HCT116 (cell line): ENCODE results near the gene CALM1. TPM values are rescaled to one million over a fixed set of nuclear protein-coding genes. Genes with fewer than 3 reads are reported as not detected.

Experiments used
- ATAC-seq: fragments of 200-7000 bp; cut with Tn5 transposase; 2 replicates; pipeline ENCODE4 v1.9.1; 2020; ENCODE audit warnings: mild to moderate bottlenecking, moderate library complexity
- BruUV-seq: library from RNA; stranded (reverse); fragments of 400-500 nt; replicated peaks from 2 replicates; lab custom pipeline; 2021; lab: Mats Ljungman, UMichigan
- CTCF ChIA-PET: fragments of 300-600 bp; sonication (Branson Sonifier 250); formaldehyde crosslinking; loops from one replicate; lab custom pipeline; 2021; ENCODE audit warnings: antibody characterized with exemption; lab: Charles Lee
- POLR2A ChIA-PET: fragments of 300-600, 350-600 bp; sonication (Branson Sonifier 250); formaldehyde crosslinking; loops from one replicate; lab custom pipeline; 2021; ENCODE audit warnings: antibody characterized with exemption; lab: Charles Lee
- RAD21 ChIA-PET, 2 experiments: fragments of 300-600 bp; sonication (Branson Sonifier 250); formaldehyde crosslinking; loops; one replicate each; lab custom pipeline; 2023; ENCODE audit warnings: low total read pairs in 2 of 2; ENCODE audit not compliant: uncharacterized antibody in 2 of 2, unreplicated experiment in 2 of 2, low non-redundant PET in 1 of 2; lab: Charles Lee
- DNase-seq: peaks from one replicate; pipeline ENCODE4 v3.0.0-alpha.2; 2010; ENCODE audit warnings: low read depth, low spot score
- H2AFZ ChIP-seq: fragments of 200-600 bp; shearing (Covaris generic), sonication (generic); 2 replicates; pipeline ENCODE4 v1.6.1; 2017; ENCODE audit warnings: low read depth, mixed run types, mixed read lengths, antibody characterized with exemption, low read length; ENCODE audit not compliant: poor library complexity, severe bottlenecking
- H3K27ac ChIP-seq: 2 replicates; pipeline ENCODE4 v1.5.1; 2012; ENCODE audit warnings: low read depth, low read length
- H3K27me3 ChIP-seq: fragments of 200-600 bp; sonication (generic); 2 replicates; pipeline ENCODE4 v1.6.1; 2016; ENCODE audit warnings: mixed run types, low read length, mixed read lengths; ENCODE audit not compliant: insufficient read depth
- H3K36me3 ChIP-seq, 2 experiments: fragments of 200-500 bp in 1 of 2; fragments of 200-600 bp in 1 of 2; sonication (Bioruptor generic) in 1 of 2; sonication (generic) in 1 of 2; 2 replicates each; pipeline versions ENCODE4 v1.5.1 to v1.6.1; 2014 to 2016; ENCODE audit warnings: low read length in 2 of 2, inconsistent platforms in 1 of 2, mixed read lengths in 1 of 2, mixed run types in 1 of 2; ENCODE audit not compliant: insufficient read depth in 2 of 2, control insufficient read depth in 1 of 2
- H3K4me1 ChIP-seq, 2 experiments: fragments of 200-600 bp in 1 of 2; sonication (generic) in 1 of 2; 2 replicates each; pipeline versions ENCODE4 v1.5.1 to v1.6.1; 2012 to 2017; ENCODE audit warnings: low read length in 2 of 2, inconsistent platforms in 1 of 2, mild to moderate bottlenecking in 1 of 2, mixed read lengths in 1 of 2, mixed run types in 1 of 2, moderate library complexity in 1 of 2; ENCODE audit not compliant: insufficient read depth in 2 of 2, control insufficient read depth in 1 of 2
- H3K4me2 ChIP-seq: fragments of 200-600 bp; sonication (generic); 2 replicates; pipeline ENCODE4 v1.6.1; 2017; ENCODE audit warnings: mixed run types, low read length, mixed read lengths
- H3K4me3 ChIP-seq, 2 experiments: fragments of 200-600 bp in 1 of 2; sonication (generic) in 1 of 2; replicated peaks in 1 of 2; 2 replicates each; pipeline ENCODE4 v1.5.1; 2011 to 2016; ENCODE audit warnings: low read length in 2 of 2, control low read depth in 1 of 2, low read depth in 1 of 2, mild to moderate bottlenecking in 1 of 2, mixed read lengths in 1 of 2, mixed run types in 1 of 2
- H3K79me2 ChIP-seq: fragments of 200-600 bp; sonication (generic); 2 replicates; pipeline ENCODE4 v1.6.1; 2017; ENCODE audit warnings: mild to moderate bottlenecking, mixed run types, low read length, moderate library complexity, mixed read lengths; ENCODE audit not compliant: insufficient read depth
- H3K9ac ChIP-seq: fragments of 200-600 bp; sonication (generic); 2 replicates; pipeline ENCODE4 v1.6.1; 2016; ENCODE audit warnings: low read length, mixed read lengths
- H3K9me2 ChIP-seq: fragments of 200-600 bp; sonication (generic), shearing (Covaris generic); 2 replicates; pipeline ENCODE4 v1.6.1; 2017; ENCODE audit warnings: mixed run types, mild to moderate bottlenecking, moderate library complexity; ENCODE audit not compliant: insufficient read depth
- H3K9me3 ChIP-seq, 2 experiments: fragments of 200-500 bp in 1 of 2; fragments of 200-600 bp in 1 of 2; sonication (Bioruptor generic) in 1 of 2; sonication (generic) in 1 of 2; 2 replicates each; pipeline ENCODE4 v1.6.1; 2014 to 2017; ENCODE audit warnings: low read length in 2 of 2, mixed read lengths in 2 of 2, inconsistent platforms in 1 of 2, low read depth in 1 of 2, mild to moderate bottlenecking in 1 of 2, mixed run types in 1 of 2, moderate library complexity in 1 of 2; ENCODE audit not compliant: control insufficient read depth in 1 of 2, insufficient read depth in 1 of 2
- H4K20me1 ChIP-seq: fragments of 200-600 bp; sonication (generic), shearing (Covaris generic); 2 replicates; pipeline ENCODE4 v1.6.1; 2017; ENCODE audit warnings: mixed run types, mild to moderate bottlenecking, moderate library complexity; ENCODE audit not compliant: insufficient read depth
- CBX3 ChIP-seq: IDR thresholded peaks from 2 replicates; pipeline ENCODE4 v1.6.1; 2012; ENCODE audit warnings: low read depth
- CEBPB ChIP-seq: IDR thresholded peaks from 2 replicates; pipeline ENCODE4 v1.6.1; 2012; ENCODE audit warnings: low read depth
- EGR1 ChIP-seq: IDR thresholded peaks from 2 replicates; pipeline ENCODE4 v1.6.1; 2012; ENCODE audit warnings: low read depth
- ELF1 ChIP-seq: IDR thresholded peaks from 2 replicates; pipeline ENCODE4 v1.6.1; 2012; ENCODE audit warnings: low read depth, borderline replicate concordance
- EZH2 ChIP-seq: fragments of 200-600 bp; sonication (generic); IDR thresholded peaks from 2 replicates; pipeline ENCODE4 v1.6.1; 2017; ENCODE audit warnings: antibody characterized with exemption, mixed run types
- EZH2phosphoT487 ChIP-seq: fragments of 200-600 bp; IDR thresholded peaks from 2 replicates; pipeline ENCODE4 v1.6.1; 2018; ENCODE audit warnings: antibody characterized with exemption, borderline replicate concordance
- FOSL1 ChIP-seq: IDR thresholded peaks from 2 replicates; pipeline ENCODE4 v1.6.1; 2012; ENCODE audit warnings: low read depth
- POLR2A ChIP-seq: IDR thresholded peaks from 2 replicates; pipeline ENCODE4 v1.7.0; 2011; ENCODE audit warnings: borderline replicate concordance; ENCODE audit not compliant: insufficient read depth, insufficient read length; ENCODE audit errors: extremely low read depth
- POLR2AphosphoS5 ChIP-seq: IDR thresholded peaks from 2 replicates; pipeline ENCODE4 v1.6.1; 2011; ENCODE audit warnings: mild to moderate bottlenecking, low read depth, low read length, moderate library complexity
- RAD21 ChIP-seq: IDR thresholded peaks from 2 replicates; pipeline ENCODE4 v1.6.1; 2012; ENCODE audit warnings: low read depth, mild to moderate bottlenecking
- SIN3A ChIP-seq: IDR thresholded peaks from 2 replicates; pipeline ENCODE4 v1.6.1; 2012; ENCODE audit warnings: low read depth
- SP1 ChIP-seq: IDR thresholded peaks from 2 replicates; pipeline ENCODE4 v1.6.1; 2012; ENCODE audit warnings: low read depth
- TCF7L2 ChIP-seq: IDR thresholded peaks from 2 replicates; pipeline ENCODE4 v1.7.0; 2011; ENCODE audit warnings: borderline replicate concordance, inconsistent platforms; ENCODE audit not compliant: insufficient read depth, insufficient read length; ENCODE audit errors: extremely low read depth
- YY1 ChIP-seq: IDR thresholded peaks from 2 replicates; pipeline ENCODE4 v1.6.1; 2011; ENCODE audit warnings: low read length, low read depth, moderate library complexity, mild to moderate bottlenecking; ENCODE audit not compliant: insufficient replicate concordance; ENCODE audit errors: extremely low read depth
- ZFX ChIP-seq: fragments of 450-650 bp; IDR thresholded peaks from 2 replicates; pipeline ENCODE4 v1.6.1; 2017
- ZNF274 ChIP-seq: fragments of 200-500 bp; sonication (Bioruptor generic); IDR thresholded peaks from 2 replicates; pipeline ENCODE4 v1.6.1; 2014; ENCODE audit warnings: mild to moderate bottlenecking, low read depth, low read length, inconsistent platforms
- intact Hi-C: fragments of 100-400 bp; cut with micrococcal nuclease; formaldehyde crosslinking; loops from 2 replicates; pipeline ENCODE4 v1.10.0; 2022
- total RNA-seq: library from RNA; stranded (reverse); gene quantifications from one replicate; pipeline ENCODE4 v1.2.1, GENCODE V29; 2021; ENCODE audit not compliant: unreplicated experiment
- TF ChIP-seq, protein P1 (sequence below): IDR thresholded peaks from 2 replicates; pipeline ENCODE4 v1.6.1; 2011; ENCODE audit warnings: mild to moderate bottlenecking, low read length, moderate library complexity; ENCODE audit not compliant: insufficient replicate concordance; ENCODE audit errors: extremely low read depth
- TF ChIP-seq, protein P2 (sequence below): IDR thresholded peaks from 2 replicates; pipeline ENCODE4 v1.6.1; 2012
- TF ChIP-seq, protein P3 (sequence below): IDR thresholded peaks from 2 replicates; pipeline ENCODE4 v1.6.1; 2012
- TF ChIP-seq, protein P4 (sequence below): IDR thresholded peaks from 2 replicates; pipeline ENCODE4 v1.6.1; 2012; ENCODE audit warnings: low read depth
- TF ChIP-seq, protein P5 (sequence below), 3 experiments: fragments of 200-600 bp in 1 of 3; sonication (generic) in 1 of 3; IDR thresholded peaks in 2 of 3; conservative IDR thresholded peaks in 1 of 3; 2 replicates each; pipeline ENCODE4 v1.5.1; 2012 to 2017; ENCODE audit warnings: low read depth in 2 of 3, low read length in 2 of 3, antibody characterized with exemption in 1 of 3, borderline replicate concordance in 1 of 3, control low read depth in 1 of 3, mild to moderate bottlenecking in 1 of 3, mixed read lengths in 1 of 3, mixed run types in 1 of 3, moderate library complexity in 1 of 3; ENCODE audit not compliant: insufficient read depth in 1 of 3

CALM1 gene
- total RNA-seq, 1 experiment from 2014 or later, result 261 TPM

DNA sequence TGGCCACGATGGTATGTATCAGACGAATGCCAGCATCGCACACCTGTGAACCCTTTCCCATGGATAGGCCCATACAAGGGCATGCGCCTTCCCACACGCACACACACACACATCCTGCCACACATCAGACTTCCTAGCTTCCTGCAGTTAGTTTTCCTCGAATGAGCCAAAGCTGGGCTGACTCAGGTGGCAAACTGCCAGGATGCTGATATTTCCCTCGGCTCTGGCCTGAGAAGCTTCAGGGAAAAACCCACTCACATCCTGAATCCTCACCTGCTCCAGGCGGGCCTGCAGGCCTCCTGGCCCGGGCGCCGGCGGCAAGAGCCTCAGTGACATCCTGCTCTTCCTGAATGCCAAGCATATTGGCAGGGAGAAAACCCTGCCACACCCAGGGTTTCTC, 22.4 kb downstream of the CALM1 start:
- no peak overlapping the region for H3K9ac ChIP-seq
- H3K4me2 ChIP-seq, result peak overlapping the region; percentile 52
- peaks cover 9 to 14% of the 10 kb centered on the region in 2 experiments for H3K4me1 ChIP-seq
- H3K36me3 ChIP-seq, result no peaks in the 10 kb centered on the region
- POLR2A ChIA-PET, result interaction anchor here (1.4 kb wide), 1 partner anchor 11 kb away, joined by 4 read pairs; no protein-coding TSS in a partner anchor
- H3K27ac ChIP-seq, result no peak overlapping the region
- no peak overlapping the region for H3K4me3 ChIP-seq
- RAD21 ChIA-PET, result no interaction called here
- ATAC-seq (peak; percentile 75), DNase-seq (peak; percentile 47)
- H3K27me3 ChIP-seq, result no peaks in the 10 kb centered on the region
- no peaks in the 10 kb centered on the region for H3K9me3 ChIP-seq
- no peaks in the 10 kb centered on the region for H3K9me2 ChIP-seq
- H4K20me1 ChIP-seq, result no peaks in the 10 kb centered on the region
- BruUV-seq, result no TSS peak
- intact Hi-C loops, result no loop called here
- no peaks in the 10 kb centered on the region for H3K79me2 ChIP-seq
- CTCF ChIA-PET, result interaction anchor here (1.3 kb wide), 1 partner anchor 20 kb away, joined by 7 read pairs; no protein-coding TSS in a partner anchor
- H2AFZ ChIP-seq, result peak overlapping the region; percentile 78
- TF ChIP-seq ZFX, result no peak
- TF ChIP-seq, protein P1, sequence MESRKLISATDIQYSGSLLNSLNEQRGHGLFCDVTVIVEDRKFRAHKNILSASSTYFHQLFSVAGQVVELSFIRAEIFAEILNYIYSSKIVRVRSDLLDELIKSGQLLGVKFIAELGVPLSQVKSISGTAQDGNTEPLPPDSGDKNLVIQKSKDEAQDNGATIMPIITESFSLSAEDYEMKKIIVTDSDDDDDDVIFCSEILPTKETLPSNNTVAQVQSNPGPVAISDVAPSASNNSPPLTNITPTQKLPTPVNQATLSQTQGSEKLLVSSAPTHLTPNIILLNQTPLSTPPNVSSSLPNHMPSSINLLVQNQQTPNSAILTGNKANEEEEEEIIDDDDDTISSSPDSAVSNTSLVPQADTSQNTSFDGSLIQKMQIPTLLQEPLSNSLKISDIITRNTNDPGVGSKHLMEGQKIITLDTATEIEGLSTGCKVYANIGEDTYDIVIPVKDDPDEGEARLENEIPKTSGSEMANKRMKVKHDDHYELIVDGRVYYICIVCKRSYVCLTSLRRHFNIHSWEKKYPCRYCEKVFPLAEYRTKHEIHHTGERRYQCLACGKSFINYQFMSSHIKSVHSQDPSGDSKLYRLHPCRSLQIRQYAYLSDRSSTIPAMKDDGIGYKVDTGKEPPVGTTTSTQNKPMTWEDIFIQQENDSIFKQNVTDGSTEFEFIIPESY, result no peak
- TF ChIP-seq CBX3, result 0 out of 2 replicates have a peak, but pooled peaks have one; percentile 36
- no peak for TF ChIP-seq YY1
- no peak for TF ChIP-seq RAD21
- TF ChIP-seq, protein P2, sequence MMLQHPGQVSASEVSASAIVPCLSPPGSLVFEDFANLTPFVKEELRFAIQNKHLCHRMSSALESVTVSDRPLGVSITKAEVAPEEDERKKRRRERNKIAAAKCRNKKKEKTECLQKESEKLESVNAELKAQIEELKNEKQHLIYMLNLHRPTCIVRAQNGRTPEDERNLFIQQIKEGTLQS, result no peak
- TF ChIP-seq SP1, result no peak; the same call in 1 of the 2 replicates
- no peak for TF ChIP-seq EZH2
- no peak for TF ChIP-seq ELF1
- TF ChIP-seq, protein P3, sequence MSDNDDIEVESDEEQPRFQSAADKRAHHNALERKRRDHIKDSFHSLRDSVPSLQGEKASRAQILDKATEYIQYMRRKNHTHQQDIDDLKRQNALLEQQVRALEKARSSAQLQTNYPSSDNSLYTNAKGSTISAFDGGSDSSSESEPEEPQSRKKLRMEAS, result peak; percentile 58
- no peak for TF ChIP-seq ZNF274
- 0 out of 2 replicates have a peak, but pooled peaks have one; percentile 19 for TF ChIP-seq FOSL1
- no peak for TF ChIP-seq SIN3A
- peak; percentile 37; the same call in 1 of the 2 replicates for TF ChIP-seq POLR2AphosphoS5
- TF ChIP-seq, protein P4, sequence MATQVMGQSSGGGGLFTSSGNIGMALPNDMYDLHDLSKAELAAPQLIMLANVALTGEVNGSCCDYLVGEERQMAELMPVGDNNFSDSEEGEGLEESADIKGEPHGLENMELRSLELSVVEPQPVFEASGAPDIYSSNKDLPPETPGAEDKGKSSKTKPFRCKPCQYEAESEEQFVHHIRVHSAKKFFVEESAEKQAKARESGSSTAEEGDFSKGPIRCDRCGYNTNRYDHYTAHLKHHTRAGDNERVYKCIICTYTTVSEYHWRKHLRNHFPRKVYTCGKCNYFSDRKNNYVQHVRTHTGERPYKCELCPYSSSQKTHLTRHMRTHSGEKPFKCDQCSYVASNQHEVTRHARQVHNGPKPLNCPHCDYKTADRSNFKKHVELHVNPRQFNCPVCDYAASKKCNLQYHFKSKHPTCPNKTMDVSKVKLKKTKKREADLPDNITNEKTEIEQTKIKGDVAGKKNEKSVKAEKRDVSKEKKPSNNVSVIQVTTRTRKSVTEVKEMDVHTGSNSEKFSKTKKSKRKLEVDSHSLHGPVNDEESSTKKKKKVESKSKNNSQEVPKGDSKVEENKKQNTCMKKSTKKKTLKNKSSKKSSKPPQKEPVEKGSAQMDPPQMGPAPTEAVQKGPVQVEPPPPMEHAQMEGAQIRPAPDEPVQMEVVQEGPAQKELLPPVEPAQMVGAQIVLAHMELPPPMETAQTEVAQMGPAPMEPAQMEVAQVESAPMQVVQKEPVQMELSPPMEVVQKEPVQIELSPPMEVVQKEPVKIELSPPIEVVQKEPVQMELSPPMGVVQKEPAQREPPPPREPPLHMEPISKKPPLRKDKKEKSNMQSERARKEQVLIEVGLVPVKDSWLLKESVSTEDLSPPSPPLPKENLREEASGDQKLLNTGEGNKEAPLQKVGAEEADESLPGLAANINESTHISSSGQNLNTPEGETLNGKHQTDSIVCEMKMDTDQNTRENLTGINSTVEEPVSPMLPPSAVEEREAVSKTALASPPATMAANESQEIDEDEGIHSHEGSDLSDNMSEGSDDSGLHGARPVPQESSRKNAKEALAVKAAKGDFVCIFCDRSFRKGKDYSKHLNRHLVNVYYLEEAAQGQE, result no peak
- TF ChIP-seq TCF7L2, result no peak
- TF ChIP-seq EGR1, result no peak
- no peak for TF ChIP-seq CEBPB
- no peak for TF ChIP-seq POLR2A
- TF ChIP-seq, protein P5, sequence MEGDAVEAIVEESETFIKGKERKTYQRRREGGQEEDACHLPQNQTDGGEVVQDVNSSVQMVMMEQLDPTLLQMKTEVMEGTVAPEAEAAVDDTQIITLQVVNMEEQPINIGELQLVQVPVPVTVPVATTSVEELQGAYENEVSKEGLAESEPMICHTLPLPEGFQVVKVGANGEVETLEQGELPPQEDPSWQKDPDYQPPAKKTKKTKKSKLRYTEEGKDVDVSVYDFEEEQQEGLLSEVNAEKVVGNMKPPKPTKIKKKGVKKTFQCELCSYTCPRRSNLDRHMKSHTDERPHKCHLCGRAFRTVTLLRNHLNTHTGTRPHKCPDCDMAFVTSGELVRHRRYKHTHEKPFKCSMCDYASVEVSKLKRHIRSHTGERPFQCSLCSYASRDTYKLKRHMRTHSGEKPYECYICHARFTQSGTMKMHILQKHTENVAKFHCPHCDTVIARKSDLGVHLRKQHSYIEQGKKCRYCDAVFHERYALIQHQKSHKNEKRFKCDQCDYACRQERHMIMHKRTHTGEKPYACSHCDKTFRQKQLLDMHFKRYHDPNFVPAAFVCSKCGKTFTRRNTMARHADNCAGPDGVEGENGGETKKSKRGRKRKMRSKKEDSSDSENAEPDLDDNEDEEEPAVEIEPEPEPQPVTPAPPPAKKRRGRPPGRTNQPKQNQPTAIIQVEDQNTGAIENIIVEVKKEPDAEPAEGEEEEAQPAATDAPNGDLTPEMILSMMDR (IDR thresholded peaks at IDR 0.05 in 2 of 3, conservative IDR thresholded peaks at IDR 0.05 in 1 of 3; ENCODE audit: borderline replicate concordance in 1 of 3, insufficient read depth in 1 of 3, low read depth in 2 of 3, low read length in 2 of 3), result no peak
- no peak for TF ChIP-seq EZH2phosphoT487
